ENCODE results near the gene USH2A.

GRCh38 chr1:216200941-216201340 lies 222.3 kb downstream of the USH2A start:
- TF ChIP-seq CHD2 (IDR thresholded peaks at IDR 0.05; ENCODE audit: low read length, partially characterized antibody) = no peak
- TF ChIP-seq CTCF (IDR thresholded peaks at IDR 0.05) = no peak
- no peak for TF ChIP-seq NR3C1 (IDR thresholded peaks at IDR 0.05)
- no peak for TF ChIP-seq MAFK (IDR thresholded peaks at IDR 0.05; ENCODE audit: partially characterized antibody)
- TF ChIP-seq ESRRA (IDR thresholded peaks at IDR 0.05; ENCODE audit: borderline replicate concordance, low read length) = no peak
